GM12891 (cell line): Measurements from ENCODE around the gene ZEB1.

Experiments
- POLR2AphosphoS5 ChIP-seq: IDR thresholded peaks from 2 replicates; pipeline ENCODE4 v1.6.1; 2011; ENCODE audit warnings: low read depth, low read length, control low read depth
- TAF1 ChIP-seq: IDR thresholded peaks from 2 replicates; pipeline ENCODE4 v1.6.1; 2011; ENCODE audit warnings: low read depth, low read length, control low read depth

DNA sequence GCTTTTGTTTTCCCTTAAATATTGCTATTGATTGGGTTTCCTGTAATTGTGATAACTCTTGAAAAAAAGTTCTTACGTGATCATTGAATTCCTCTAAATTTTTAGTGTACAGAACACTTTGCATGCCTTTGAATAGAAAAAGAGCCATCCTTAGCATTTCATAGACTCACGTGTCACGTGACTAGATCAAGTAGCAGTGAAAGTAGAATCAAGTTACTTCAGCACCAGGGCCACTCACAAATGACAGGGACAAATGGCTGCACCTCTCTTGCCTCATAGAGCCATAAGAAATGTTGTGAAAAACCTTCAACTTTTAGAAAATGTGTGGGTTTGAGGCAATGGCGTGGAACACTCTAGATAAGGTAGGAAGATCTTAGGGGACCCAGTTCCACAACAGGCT lies 203.8 kb downstream of the ZEB1 start:
- TF ChIP-seq POLR2AphosphoS5: no peak
- TF ChIP-seq TAF1: no peak
